ENCODE results near the gene EDA2R. TPM values are rescaled to one million over a fixed set of nuclear protein-coding genes. Genes with fewer than 3 reads are reported as not detected.

The EDA2R gene
- not detected in 2 replicates for polyA plus RNA-seq

GRCh38 chrX:66638591-66639500 lies at the start of gene EDA2R:
EDA2R (minus strand) TSS chrX:66639078; CDS start chrX:66616020, 23,058 bp downstream.

Measured in Purkinje cell (primary cell).